IMR-90 (cell line): ENCODE measurements around the gene SDHAF3. TPM values are rescaled to one million over a fixed set of nuclear protein-coding genes. Genes with fewer than 3 reads are reported as not detected.

Experiments
- ATAC-seq: fragments of 200-7000 bp; cut with Tn5 transposase; 2 replicates; pipeline ENCODE4 v1.9.1; 2020; ENCODE audit warnings: low read depth, mild to moderate bottlenecking, moderate library complexity
- BruUV-seq: library from RNA; stranded (reverse); fragments of 400-500 nt; replicated peaks from 2 replicates; lab custom pipeline; 2021; lab: Mats Ljungman, UMichigan
- CTCF ChIA-PET: fragments of 300-600 bp; formaldehyde crosslinking; extraction: SDS; loops from one replicate; lab custom pipeline; 2021; ENCODE audit warnings: antibody characterized with exemption; lab: Yijun Ruan, JAX
- POLR2A ChIA-PET: fragments of 300-600 bp; sonication (Branson Sonifier 250); formaldehyde crosslinking; loops from one replicate; lab custom pipeline; 2022; ENCODE audit warnings: antibody characterized with exemption; ENCODE audit not compliant: unreplicated experiment; lab: Charles Lee
- DNase-seq: peaks from one replicate; pipeline ENCODE4 v3.0.0; 2013
- H2AFZ ChIP-seq: replicated peaks from 2 replicates; pipeline ENCODE3; 2013; ENCODE audit warnings: low read length, mild to moderate bottlenecking; ENCODE audit not compliant: poor library complexity
- H2AK5ac ChIP-seq: 2 replicates; pipeline ENCODE4 v1.6.1; 2013; ENCODE audit warnings: low read depth, low read length, inconsistent platforms
- H2AK9ac ChIP-seq: replicated peaks from 2 replicates; pipeline ENCODE3; 2013; ENCODE audit warnings: mild to moderate bottlenecking, low read depth, low read length, moderate library complexity; ENCODE audit not compliant: poor library complexity
- H2BK120ac ChIP-seq: 2 replicates; pipeline ENCODE4 v1.6.1; 2013; ENCODE audit warnings: low read depth, low read length, inconsistent platforms
- H2BK15ac ChIP-seq: 3 replicates; pipeline ENCODE4 v1.6.1; 2013; ENCODE audit warnings: low read depth, low read length, inconsistent platforms
- H2BK20ac ChIP-seq: 2 replicates; pipeline ENCODE4 v1.6.1; 2013; ENCODE audit warnings: low read depth, mild to moderate bottlenecking, inconsistent platforms, low read length, moderate library complexity
- H2BK5ac ChIP-seq: 2 replicates; pipeline ENCODE4 v1.6.1; 2013; ENCODE audit warnings: mild to moderate bottlenecking, low read depth, low read length, inconsistent platforms; ENCODE audit not compliant: poor library complexity, severe bottlenecking
- H3K14ac ChIP-seq: replicated peaks from 2 replicates; pipeline ENCODE4 v1.6.1; 2013; ENCODE audit warnings: low read depth, low read length, inconsistent platforms
- H3K18ac ChIP-seq: 2 replicates; pipeline ENCODE4 v1.6.1; 2013; ENCODE audit warnings: low read depth, low read length, control low read depth
- H3K23ac ChIP-seq: 2 replicates; pipeline ENCODE4 v1.6.1; 2013; ENCODE audit warnings: low read depth, low read length, inconsistent platforms
- H3K27ac ChIP-seq: 2 replicates; pipeline ENCODE4 v1.5.1; 2013; ENCODE audit warnings: mild to moderate bottlenecking, control low read depth, low read length; ENCODE audit not compliant: insufficient read depth
- H3K27me3 ChIP-seq: 2 replicates; pipeline ENCODE4 v1.6.1; 2013; ENCODE audit warnings: low read length; ENCODE audit not compliant: control insufficient read depth, insufficient read depth
- H3K36me3 ChIP-seq: 2 replicates; pipeline ENCODE4 v1.6.1; 2013; ENCODE audit warnings: low read length, mixed read lengths; ENCODE audit not compliant: control insufficient read depth, insufficient read depth
- H3K4ac ChIP-seq: 2 replicates; pipeline ENCODE4 v1.6.1; 2013; ENCODE audit warnings: low read depth, low read length, inconsistent platforms
- H3K4me1 ChIP-seq: 2 replicates; pipeline ENCODE4 v1.6.1; 2013; ENCODE audit warnings: low read length, mixed read lengths; ENCODE audit not compliant: control insufficient read depth, insufficient read depth
- H3K4me2 ChIP-seq: 2 replicates; pipeline ENCODE4 v1.6.1; 2013; ENCODE audit warnings: low read depth, mild to moderate bottlenecking, control low read depth, low read length, moderate library complexity
- H3K4me3 ChIP-seq: 2 replicates; pipeline ENCODE4 v1.5.1; 2013; ENCODE audit warnings: low read depth, mild to moderate bottlenecking, control low read depth, low read length, moderate library complexity; ENCODE audit not compliant: insufficient read depth
- H3K56ac ChIP-seq: 2 replicates; pipeline ENCODE4 v1.6.1; 2013; ENCODE audit warnings: low read length, inconsistent platforms; ENCODE audit not compliant: insufficient read depth; ENCODE audit errors: extremely low read depth
- H3K79me1 ChIP-seq, 2 experiments: 2 replicates each; pipeline ENCODE4 v1.6.1; 2013; ENCODE audit warnings: low read length in 2 of 2, inconsistent platforms in 1 of 2, low read depth in 1 of 2
- H3K9ac ChIP-seq: 2 replicates; pipeline ENCODE4 v1.6.1; 2013; ENCODE audit warnings: low read depth, low read length, control low read depth
- H3K9me1 ChIP-seq: 2 replicates; pipeline ENCODE4 v1.6.1; 2013; ENCODE audit warnings: low read length, inconsistent platforms; ENCODE audit not compliant: insufficient read depth
- H3K9me3 ChIP-seq: 2 replicates; pipeline ENCODE4 v1.6.1; 2013; ENCODE audit warnings: low read length; ENCODE audit not compliant: control insufficient read depth, insufficient read depth
- H4K20me1 ChIP-seq: 2 replicates; pipeline ENCODE4 v1.6.1; 2013; ENCODE audit warnings: low read length, inconsistent platforms; ENCODE audit not compliant: insufficient read depth
- H4K5ac ChIP-seq: 2 replicates; pipeline ENCODE4 v1.6.1; 2013; ENCODE audit warnings: mild to moderate bottlenecking, low read depth, low read length, control low read depth
- H4K8ac ChIP-seq, 2 experiments: 2 replicates each; pipeline ENCODE4 v1.6.1; 2013; ENCODE audit warnings: low read depth in 2 of 2, low read length in 2 of 2, control low read depth in 1 of 2, inconsistent platforms in 1 of 2
- H4K91ac ChIP-seq: 2 replicates; pipeline ENCODE4 v1.6.1; 2013; ENCODE audit warnings: low read depth, low read length, inconsistent platforms; ENCODE audit not compliant: insufficient read depth
- BHLHE40 ChIP-seq: fragments of 150-350 bp; IDR thresholded peaks from 2 replicates; pipeline ENCODE4 v1.6.1; 2016; ENCODE audit warnings: mild to moderate bottlenecking, low read depth, low read length
- CEBPB ChIP-seq: IDR thresholded peaks from 2 replicates; pipeline ENCODE4 v1.6.1; 2012; ENCODE audit warnings: low read depth, low read length, improper control_type of control experiment
- CTCF ChIP-seq: conservative IDR thresholded peaks from 2 replicates; pipeline ENCODE4 v1.5.1; 2012; ENCODE audit warnings: mild to moderate bottlenecking, low read depth, low read length, improper control_type of control experiment
- FOS ChIP-seq: fragments of 150-350 bp; IDR thresholded peaks from 2 replicates; pipeline ENCODE4 v1.6.1; 2016; ENCODE audit warnings: low read depth, low read length
- MAFK ChIP-seq: IDR thresholded peaks from 2 replicates; pipeline ENCODE4 v1.6.1; 2012; ENCODE audit warnings: low read depth, low read length, improper control_type of control experiment
- MAZ ChIP-seq: IDR thresholded peaks from 2 replicates; pipeline ENCODE4 v1.6.1; 2012; ENCODE audit warnings: low read depth, mild to moderate bottlenecking, low read length, improper control_type of control experiment, moderate library complexity, borderline replicate concordance
- MXI1 ChIP-seq: IDR thresholded peaks from 2 replicates; pipeline ENCODE4 v1.6.1; 2012; ENCODE audit warnings: low read depth, mild to moderate bottlenecking, low read length, moderate library complexity, borderline replicate concordance
- NFE2L2 ChIP-seq: fragments of 150-350 bp; IDR thresholded peaks from 2 replicates; pipeline ENCODE4 v1.6.1; 2016; ENCODE audit warnings: low read depth, mild to moderate bottlenecking, low read length
- POLR2A ChIP-seq: IDR thresholded peaks from 2 replicates; pipeline ENCODE4 v1.6.1; 2012; ENCODE audit warnings: mild to moderate bottlenecking, low read depth, low read length
- RAD21 ChIP-seq: IDR thresholded peaks from 2 replicates; pipeline ENCODE4 v1.6.1; 2012; ENCODE audit warnings: low read length, improper control_type of control experiment
- RFX5 ChIP-seq: IDR thresholded peaks from 2 replicates; pipeline ENCODE4 v1.8.0; 2012; ENCODE audit warnings: low read depth, mild to moderate bottlenecking, low read length, moderate library complexity
- SMC3 ChIP-seq: fragments of 150-350 bp; IDR thresholded peaks from 2 replicates; pipeline ENCODE4 v1.6.1; 2016; ENCODE audit warnings: low read depth, mild to moderate bottlenecking, antibody characterized with exemption, low read length, moderate library complexity
- WGBS, 2 experiments: methylation state at CpG; one replicate each; pipeline versions ENCODE4 v1.1.5 to v1.1.7; 2013; ENCODE audit warnings: missing lambda C conversion rate in 2 of 2; ENCODE audit not compliant: insufficient read length in 1 of 2; ENCODE audit errors: extremely low coverage in 2 of 2; 5-methylcytosine and 5-hydroxymethylcytosine counted together
- dilution Hi-C: fragments of 300-500 bp; cut with HindIII; formaldehyde crosslinking; loops from one replicate; pipeline ENCODE4 v1.14.3; 2018; ENCODE audit warnings: low sequenced_read_pairs; ENCODE audit not compliant: unreplicated experiment
- in situ Hi-C: fragments of 300-500 bp; cut with MboI; formaldehyde crosslinking; loops from 3 replicates; pipeline ENCODE4 v1.14.3; 2019; ENCODE audit warnings: low sequenced_read_pairs, inconsistent platforms, mixed read lengths
- intact Hi-C: fragments of 100-400 bp; cut with micrococcal nuclease; formaldehyde crosslinking; loops from 2 replicates; pipeline ENCODE4 v1.10.0; 2022
- polyA plus RNA-seq, 3 experiments: library from polyadenylated mRNA; depleted of rRNA; stranded (reverse); fragments of >200 nt; gene quantifications; 2 replicates each; pipeline ENCODE4 v1.2.3, GENCODE V29; 2012; ENCODE audit warnings: low replicate concordance in 1 of 3
- total RNA-seq: library from RNA; depleted of rRNA; stranded (reverse); fragments of >200 nt; gene quantifications from 2 replicates; pipeline ENCODE4 v1.2.3, GENCODE V29; 2012

SDHAF3 gene
- total and polyA plus RNA-seq, 2 of the 4 experiments (the other 2 are of a cell fraction), result 5.7 to 6.1 TPM

- no TSS peak for BruUV-seq
- Histone ChIP-seq H3K9ac (no peak overlapping the region), H2AFZ (no peak overlapping the region), H3K23ac (no peak overlapping the region), H3K79me1 (no peaks in the 10 kb centered on the region), H3K18ac (no peak overlapping the region), H2BK20ac (no peak overlapping the region), H2AK9ac (no peak overlapping the region), H4K8ac (no peak overlapping the region), H3K4ac (no peak overlapping the region), H3K36me3 (no peaks in the 10 kb centered on the region), H2BK5ac (no peak overlapping the region), H2BK15ac (no peak overlapping the region), H4K20me1 (no peaks in the 10 kb centered on the region), H2AK5ac (no peak overlapping the region), H3K56ac (no peak overlapping the region), H3K4me3 (no peak overlapping the region), H3K27ac (no peak overlapping the region), H3K9me3 (no peaks in the 10 kb centered on the region; the same call in 1 of the 2 replicates), H3K14ac (no peak overlapping the region), H3K4me1 (no peaks in the 10 kb centered on the region), H4K5ac (no peak overlapping the region), H3K9me1 (no peaks in the 10 kb centered on the region), H4K91ac (no peak overlapping the region), H2BK120ac (no peak overlapping the region), H3K4me2 (no peak overlapping the region), H3K27me3 (no peaks in the 10 kb centered on the region)
- WGBS, 2 experiments, result 0% methylated on average over 1 of the region's 2 CpGs; no CpG with 5 or more reads in 1 of the 2 experiments
- in situ Hi-C loops, result no loop called here
- no peak for TF ChIP-seq POLR2A
- TF ChIP-seq FOS, result no peak
- TF ChIP-seq NFE2L2, result no peak
- TF ChIP-seq SMC3, result no peak
- TF ChIP-seq CEBPB, result no peak
- TF ChIP-seq MXI1, result no peak
- TF ChIP-seq MAFK, result no peak
- TF ChIP-seq MAZ, result no peak
- TF ChIP-seq RFX5, result no peak
- no peak for TF ChIP-seq RAD21
- TF ChIP-seq CTCF, result no peak
- no peak for TF ChIP-seq BHLHE40
- ChIA-PET CTCF (no interaction called here), POLR2A (no interaction called here)
- dilution Hi-C loops, result no loop called here
- intact Hi-C loops, result no loop called here
- DNase-seq (no peak), ATAC-seq (no peak)
Measured at GRCh38 chr7:97218767-97219166, 101.3 kb downstream of the SDHAF3 start.
